ENCODE results near the gene CPXCR1.
"Not testable (repeated sequence)": the region's sequence is repeated elsewhere in the genome, so short reads cannot be mapped to it uniquely, and the experiment has no call there.

CPXCR1 gene

DNA sequence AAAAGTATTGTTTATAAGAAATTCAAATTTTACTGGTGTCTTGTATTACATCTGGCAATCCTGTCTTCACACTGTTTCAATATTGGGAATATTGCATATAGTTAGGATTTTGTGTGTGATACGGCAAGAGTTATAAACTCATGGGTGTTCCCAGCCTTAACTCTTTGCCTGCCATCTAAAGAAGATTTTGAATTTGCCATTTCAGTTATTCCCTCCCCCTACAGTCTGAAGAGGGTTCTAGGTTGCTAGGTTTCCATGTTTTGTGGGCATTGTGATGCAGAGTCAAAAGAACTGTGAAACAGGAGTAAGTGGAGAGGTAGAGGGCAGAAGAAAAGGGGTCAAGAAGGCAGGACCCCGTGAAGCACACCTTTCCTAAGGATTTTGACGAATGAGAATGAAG, at the start of gene CPXCR1:
CPXCR1 (plus strand) TSS at position 301 of the 400 bp plus-strand sequence. CDS start 6,190 bp downstream, outside the sequence.
- no peak for DNase-seq

DNA sequence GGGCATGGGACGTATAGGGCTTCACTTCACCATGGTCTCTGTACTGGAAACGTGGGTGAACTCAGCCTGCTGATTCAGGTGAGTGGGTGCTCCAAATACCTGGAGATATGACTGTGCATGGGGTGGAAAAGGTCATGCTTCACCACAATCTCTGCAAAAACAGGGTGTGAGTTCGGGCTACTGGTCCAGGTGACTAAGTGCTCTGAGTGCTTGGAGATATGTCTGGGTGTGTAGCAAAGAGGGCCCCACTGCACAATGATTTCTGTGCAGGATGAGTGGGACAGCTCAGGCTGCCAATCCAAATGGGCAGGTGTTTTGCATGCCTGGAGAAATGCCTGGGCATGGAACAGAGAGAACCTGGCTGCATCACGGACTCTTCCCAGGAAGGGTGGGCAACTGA, 11.2 kb upstream of the CPXCR1 start:
- DNase-seq: no peak

DNA sequence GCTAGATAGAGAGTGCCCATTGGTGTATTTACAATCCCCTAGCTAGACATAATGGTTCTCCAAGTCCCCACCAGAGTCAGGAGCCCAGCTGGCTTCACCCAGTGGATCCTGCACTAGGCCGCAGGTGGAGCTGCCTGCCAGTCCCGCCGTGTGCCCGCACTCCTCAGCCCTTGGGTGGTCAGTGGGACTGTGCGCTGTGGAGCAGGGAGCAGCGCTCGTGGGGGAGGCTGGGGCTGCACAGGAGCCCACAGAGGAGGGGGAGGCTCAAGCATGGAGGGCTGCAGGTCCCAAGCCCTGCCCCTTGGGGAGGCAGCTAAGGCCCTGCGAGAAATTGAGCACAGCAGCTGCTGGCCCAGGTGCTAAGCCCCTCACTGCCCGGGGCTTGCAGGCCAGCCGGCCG, 810 bp upstream of the CPXCR1 start:
- not testable (repeated sequence) for DNase-seq

DNA sequence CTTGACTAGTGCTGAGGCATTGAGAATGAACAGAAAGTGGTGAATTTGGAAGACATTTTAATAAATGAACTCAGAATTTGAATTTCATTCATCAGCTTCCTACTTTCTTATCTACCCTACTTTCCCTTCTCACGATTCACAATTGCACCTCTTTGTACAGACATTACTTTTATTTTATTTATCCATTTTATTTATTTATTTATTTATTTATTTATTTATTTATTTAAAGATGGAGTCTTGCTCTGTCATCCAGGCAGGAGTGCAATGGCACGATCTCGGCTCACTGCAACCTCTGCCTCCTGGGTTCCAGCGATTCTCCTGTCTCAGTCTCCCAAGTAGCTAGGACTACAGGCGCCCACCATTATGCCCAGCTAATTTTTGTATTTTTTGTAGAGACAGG, 5.3 kb downstream of the CPXCR1 start:
- not testable (repeated sequence) for DNase-seq

DNA sequence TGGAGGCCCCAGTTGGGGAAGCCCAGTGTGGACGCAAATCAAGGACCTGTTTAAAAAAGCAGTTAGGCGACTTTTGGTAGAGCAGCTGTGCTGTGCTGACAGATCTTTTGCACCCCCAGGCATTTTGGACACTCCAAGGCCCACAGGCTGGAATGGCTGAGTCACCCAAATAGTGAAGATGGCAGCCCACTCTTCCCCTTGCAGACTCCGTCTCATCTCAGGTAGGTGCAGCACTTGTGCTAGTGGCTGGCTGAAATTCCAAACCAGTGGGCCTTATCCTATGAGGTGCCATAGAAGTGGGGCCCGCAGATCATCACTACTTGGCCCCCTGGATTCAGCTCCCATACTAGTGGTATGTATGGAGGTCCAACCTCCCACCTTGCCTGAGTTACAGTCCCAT, 42.8 kb downstream of the CPXCR1 start:
- no peak for DNase-seq

All from NCI-H1092 (cell line).